GM19193 (cell line): ENCODE data around the gene TMEFF2.

Experiments
- POLR2A ChIP-seq: IDR thresholded peaks from 4 replicates; pipeline ENCODE4 v1.6.1; 2011; ENCODE audit not compliant: insufficient read depth, insufficient read length; ENCODE audit errors: extremely low read depth

Gene TMEFF2

DNA sequence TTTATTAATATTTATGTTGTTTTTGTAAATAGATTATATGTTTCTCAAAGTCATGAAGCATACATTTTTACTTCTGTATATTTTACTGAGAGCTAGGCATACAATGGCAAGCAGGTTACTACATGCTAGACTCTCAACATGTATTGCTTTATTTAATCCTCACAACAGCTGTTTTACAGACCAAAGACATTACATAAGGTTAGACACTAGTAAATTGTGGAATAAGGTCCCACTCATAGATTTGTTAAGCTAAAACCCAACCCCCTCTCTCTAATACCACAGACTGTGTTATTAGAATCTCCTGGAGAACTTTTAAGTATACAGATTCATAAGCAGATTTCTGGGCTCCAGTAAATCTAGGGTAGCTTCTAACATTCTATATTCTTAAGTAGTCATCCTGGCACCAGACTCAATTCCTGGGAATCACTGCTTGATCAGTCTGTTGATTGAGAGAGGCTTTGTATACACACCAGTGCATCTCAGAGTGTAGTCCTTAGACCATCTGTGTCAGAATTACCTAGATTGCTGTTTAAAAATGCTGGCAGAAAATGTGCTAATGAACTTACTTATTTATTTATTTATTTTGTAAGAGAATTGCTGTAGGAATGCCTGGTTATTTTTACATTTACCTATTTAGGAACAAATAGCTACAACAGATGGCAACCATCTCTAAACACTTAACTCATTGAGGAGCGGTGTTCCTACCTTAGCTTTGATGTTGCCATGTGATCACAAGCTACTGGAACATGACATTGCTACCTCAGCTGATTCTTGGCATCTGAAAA, 194.3 kb downstream of the TMEFF2 start:
- no peak for TF ChIP-seq POLR2A

DNA sequence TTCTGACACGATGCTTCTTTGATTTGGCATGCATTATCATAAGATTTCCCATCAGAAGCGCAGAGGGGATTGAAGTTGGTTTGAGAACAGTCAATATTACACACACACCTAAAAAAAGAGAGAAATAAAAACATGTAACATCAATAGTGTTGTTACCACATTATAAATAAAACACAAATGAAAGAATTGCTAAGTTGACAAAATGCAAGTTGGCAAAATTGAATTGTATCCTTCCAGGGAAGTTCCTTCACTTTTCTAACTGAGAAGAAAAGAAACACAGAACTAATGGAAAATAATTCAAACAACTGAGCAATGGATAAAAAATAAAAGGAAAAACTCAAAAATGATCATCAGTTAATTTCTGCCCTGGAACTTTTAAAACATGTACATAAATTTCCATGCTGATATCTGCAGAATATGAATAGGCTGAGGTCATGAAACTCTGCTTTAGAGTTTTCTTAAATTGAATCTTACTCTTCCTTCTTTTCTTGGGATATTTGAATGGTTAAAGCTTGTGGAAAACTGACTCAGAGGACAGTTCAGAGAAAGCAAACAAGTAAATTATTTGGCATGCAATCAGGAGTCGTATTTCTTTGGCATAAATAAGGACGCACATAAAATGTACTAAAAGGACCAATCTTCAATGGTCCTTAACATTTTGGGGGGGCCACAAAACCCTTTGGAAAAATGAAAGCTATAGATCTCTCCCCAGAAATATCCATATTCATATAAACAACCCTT, 195.5 kb downstream of the TMEFF2 start:
- no peak for TF ChIP-seq POLR2A

DNA sequence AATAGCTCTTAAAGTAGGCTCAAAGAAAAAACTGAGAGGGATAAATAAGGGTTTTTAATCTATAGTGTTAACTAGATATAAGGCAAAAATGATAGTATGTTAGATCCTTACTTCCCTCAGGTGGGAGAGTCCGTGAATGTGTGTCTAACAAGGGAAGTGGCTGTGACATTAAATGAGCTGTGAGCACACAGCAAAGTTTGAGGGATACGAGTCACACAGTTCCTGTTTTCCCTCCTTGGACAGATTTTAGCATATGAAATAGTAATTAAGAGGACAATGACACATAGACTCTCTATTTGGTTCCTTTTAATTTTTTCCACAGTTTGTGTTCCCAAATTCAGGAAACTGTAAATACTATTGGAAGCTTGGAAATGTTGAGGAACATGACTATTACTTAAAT, 199.4 kb downstream of the TMEFF2 start:
- no peak for TF ChIP-seq POLR2A

DNA sequence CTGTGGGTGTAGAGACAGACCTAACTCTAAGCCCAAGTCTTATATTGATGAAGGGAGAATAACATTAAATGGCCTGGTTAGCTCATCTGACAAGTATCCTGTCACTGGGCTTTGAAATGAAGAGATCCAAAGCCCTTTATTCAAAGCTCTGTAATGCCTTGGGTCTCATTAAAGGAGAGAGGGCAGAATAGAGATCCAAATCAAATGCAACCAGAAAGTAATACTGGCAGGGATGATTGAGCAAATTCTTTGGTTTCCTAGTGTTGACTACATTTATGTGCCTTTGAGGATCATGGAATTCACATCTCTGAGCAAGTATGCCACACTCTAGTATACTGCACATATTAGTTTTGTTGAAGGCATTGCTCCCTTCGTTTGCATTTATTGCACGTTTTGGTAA, 200.0 kb downstream of the TMEFF2 start:
- TF ChIP-seq POLR2A, result no peak

DNA sequence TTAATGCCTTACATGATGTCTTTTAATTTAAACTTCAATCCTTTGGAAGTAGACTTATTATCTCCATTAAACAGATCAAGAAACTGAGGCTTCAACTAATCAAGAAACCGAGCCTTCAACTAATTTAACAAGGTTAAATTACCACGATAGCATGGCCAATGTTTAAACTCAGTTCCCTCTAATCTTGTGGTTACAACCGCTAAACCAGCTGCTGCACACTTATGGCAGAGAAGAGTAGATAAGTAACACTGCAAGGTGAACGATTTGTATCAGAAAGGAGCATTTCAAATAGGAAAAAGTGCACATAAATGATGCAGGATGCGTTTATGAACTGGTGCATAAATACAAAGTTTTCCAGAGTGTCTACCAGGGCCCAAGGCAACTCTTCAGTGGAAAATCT, 203.3 kb downstream of the TMEFF2 start:
- TF ChIP-seq POLR2A, result no peak

DNA sequence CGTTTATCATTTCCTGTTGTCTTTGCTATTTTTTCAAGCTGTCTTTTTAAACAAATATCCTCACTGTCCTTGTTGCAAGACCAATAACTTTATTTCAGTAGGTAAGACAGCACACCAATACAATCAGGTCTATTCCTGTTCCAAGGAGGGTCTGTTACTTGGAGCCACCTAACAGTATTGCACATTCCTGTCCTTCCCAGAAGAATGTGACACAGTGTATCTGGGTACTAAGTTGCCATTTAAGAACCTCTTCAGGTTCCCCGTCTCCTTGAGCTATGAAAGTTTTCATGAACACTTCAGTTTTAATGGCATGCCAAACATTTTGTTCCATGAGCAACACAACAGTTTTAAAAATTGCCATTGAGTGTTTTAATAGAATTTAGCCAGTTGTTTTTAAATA, 209.0 kb downstream of the TMEFF2 start:
- TF ChIP-seq POLR2A, result no peak

DNA sequence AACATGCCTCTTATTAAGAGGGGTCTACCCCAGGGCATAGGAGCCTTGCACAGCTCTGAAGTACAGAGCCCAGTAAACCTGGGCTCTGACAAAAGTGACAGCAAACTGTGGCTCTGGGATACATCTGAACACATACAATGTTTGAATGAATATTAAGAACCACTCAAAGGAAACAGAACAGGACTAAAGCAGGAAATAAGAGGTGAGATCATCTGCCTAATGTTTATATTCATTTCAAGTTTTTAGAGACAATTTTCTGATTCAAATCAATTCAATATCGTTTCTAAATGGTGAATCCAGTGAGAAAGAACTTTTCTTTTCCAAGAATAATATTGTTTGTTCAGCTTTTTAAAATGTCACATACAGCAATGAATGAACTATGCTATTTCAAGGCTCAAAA, 211.1 kb downstream of the TMEFF2 start:
- no peak for TF ChIP-seq POLR2A

DNA sequence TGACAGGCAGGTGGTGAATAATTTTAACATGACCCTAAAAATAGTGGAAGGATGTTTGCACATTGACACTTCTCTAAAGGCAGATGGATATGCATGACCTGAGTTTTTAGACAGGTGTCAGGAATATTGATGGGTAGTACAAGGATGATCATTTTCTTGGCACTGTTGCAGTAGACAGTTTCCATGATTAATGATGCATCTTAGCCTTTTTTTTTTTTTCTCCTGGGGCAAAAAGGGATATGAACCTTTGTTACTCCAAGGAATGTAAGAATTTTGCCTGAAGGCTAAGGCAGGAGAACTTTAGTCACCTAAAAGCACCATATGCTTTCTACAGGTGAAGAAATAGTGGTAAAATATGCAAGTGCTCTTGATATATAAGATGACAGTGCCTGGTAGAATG, 211.5 kb downstream of the TMEFF2 start:
- no peak for TF ChIP-seq POLR2A

DNA sequence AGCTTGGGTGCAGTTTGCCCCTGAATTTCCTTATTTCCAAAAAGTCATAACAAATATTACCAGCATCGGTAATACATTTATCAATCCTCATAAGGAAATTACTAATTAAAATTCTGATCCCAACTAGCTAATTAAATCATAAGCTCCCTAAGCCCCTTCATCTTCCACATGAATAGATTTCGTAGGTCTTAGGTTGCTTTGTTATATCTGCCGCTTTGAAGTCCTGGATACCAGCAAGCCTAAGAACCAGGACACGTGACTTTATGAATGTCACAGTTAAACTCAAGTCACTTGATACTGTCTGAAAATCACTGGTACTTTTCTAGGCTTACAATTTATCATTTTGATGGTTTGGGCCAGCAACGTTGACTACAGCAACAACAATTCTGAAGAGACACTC, 213.0 kb downstream of the TMEFF2 start:
- TF ChIP-seq POLR2A, result no peak

DNA sequence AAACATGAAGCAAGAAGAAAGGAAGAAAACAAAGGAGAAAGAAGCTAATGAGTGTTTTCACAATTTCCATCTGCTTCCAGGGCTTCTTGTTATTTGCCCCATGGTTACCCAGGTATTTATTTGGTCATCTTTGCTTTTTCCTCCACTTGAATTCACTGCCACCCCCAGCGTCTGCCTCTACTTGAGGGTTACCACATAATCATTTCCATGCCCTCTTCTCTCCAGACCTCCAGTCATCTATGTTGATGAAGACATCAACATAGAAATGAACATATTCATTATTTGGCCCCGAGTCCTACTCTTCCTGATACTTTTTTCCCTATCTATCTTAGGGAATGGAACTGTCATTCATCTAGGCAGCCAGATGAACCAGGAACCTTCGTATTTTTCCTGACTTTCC, 214.2 kb downstream of the TMEFF2 start:
- no peak for TF ChIP-seq POLR2A

DNA sequence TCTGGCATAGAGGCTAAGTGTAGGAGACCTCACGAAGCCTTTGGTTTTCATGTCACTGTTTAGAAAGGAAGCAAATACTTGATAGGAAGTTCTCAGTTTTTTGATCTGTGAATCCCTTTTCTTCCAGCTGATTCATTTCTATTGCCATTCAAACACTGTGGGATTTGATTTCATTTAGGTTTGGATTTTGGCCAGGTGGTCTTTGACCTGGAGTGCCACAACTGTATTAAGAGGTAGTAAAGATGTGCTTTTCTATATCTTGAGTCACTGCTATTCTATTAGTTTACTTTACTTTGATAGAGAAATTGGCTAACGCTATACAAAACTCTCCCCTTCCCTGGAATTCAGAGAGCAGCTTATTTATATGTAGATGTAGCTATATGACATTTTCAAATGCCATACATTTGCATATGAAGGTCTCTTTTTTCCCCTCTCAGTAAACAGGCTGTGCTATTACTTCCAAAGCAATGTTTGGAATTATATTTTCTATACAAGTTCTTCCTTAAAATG, 215.5 kb downstream of the TMEFF2 start:
- no peak for TF ChIP-seq POLR2A

DNA sequence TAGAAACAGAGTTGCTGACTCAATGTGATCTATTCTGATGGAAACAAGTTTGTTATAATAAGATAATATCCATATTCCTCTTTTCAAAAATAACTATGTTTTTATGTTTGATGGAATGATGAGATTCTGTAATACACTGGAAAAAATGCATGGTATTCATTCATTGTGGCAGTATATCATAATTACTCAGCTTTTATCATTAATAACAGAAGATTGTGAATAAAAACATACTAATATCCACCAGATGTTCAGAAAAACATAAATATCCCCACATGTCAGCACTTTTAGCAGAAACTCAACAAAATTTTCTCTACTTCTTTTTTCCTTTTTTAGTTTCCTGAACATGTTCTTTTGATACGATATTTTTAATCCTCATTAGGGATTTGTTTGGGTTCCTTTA, 217.0 kb downstream of the TMEFF2 start:
- TF ChIP-seq POLR2A, result no peak

DNA sequence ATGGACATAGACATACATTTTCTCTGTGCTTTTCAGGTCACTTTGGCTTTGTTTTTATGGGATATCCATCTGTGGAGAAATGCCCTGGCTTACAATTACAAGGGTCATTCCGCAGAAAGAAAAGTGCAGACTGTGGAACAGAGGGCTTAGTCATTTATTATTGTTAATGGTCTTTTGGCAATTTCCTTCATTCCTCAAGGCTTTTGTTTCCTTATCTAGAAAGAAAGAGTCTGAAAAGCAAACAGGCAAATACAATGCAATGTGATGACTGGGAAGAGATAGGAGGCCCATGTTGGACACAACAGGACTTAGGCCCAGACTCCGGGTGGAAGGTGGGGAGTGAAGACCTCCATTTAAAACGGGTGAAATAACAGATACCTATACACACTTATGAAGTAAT, 218.3 kb downstream of the TMEFF2 start:
- no peak for TF ChIP-seq POLR2A

DNA sequence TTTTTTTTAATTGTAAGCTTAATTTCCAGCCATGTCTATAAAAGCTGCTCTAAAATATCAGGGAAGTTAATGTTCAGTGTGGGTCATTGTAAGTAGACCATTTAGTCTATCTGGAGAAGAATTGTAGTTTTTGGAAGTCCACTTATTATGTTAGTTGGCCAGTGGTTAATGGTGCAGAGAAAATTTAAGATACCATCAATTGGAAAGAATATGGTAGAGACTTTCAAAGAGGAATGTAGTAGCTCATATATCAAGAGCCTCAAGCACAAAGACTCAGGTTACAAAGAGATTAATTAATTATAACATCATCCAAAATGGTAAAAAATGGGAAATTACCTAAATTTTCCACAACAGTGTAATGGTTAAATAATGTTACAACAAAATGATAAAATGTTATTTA, 220.1 kb downstream of the TMEFF2 start:
- TF ChIP-seq POLR2A, result no peak

DNA sequence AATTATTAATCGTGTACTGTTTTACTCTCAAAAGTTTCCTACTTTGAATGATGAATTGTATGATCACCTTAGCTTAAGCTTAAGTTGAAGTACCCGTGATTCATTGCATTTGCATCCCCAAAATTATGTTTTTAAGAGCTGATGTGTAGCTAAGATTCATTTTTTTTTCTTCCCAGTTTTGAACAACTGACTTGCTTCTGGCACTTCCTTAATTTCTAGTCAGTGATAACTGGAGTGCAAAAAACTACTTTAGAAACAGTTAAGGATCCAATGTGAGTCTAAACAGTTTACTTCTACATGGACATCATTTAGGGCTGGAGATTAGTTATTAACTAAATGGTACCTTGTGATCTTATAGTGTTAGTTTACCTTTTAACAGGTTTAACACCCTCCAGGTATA, 223.9 kb downstream of the TMEFF2 start:
- no peak for TF ChIP-seq POLR2A

DNA sequence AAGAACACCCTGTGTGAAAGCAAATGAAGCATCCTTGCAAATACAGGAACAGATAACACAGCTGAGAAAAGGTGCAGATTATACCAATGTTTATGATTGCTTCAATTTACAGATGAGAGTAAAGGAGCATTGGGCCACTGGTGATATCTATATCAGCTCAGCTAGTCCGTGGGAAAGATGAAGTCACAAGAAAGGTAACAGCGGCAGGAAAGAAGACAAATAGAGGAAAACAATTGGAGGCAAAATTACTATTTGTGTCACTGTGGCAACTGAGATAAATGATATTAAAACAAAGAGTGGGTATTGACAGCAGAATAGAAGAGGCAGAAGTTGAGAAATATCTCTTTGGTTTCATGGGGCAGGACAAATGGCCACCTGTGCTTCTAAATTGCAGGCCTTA, 226.6 kb downstream of the TMEFF2 start:
- no peak for TF ChIP-seq POLR2A
